ENCODE data around the gene ATG2A.

Gene ATG2A

GRCh38 chr11:64857485-64857884 lies 59.5 kb downstream of the ATG2A start:
- no peak for DNase-seq
- H2BK120ac ChIP-seq (ENCODE audit: insufficient read depth, low read length, poor library complexity): no peak overlapping the region
- no peak overlapping the region for H2AFZ ChIP-seq (ENCODE audit: insufficient read depth, low read length, poor library complexity)
- H4K8ac ChIP-seq (ENCODE audit: low read depth, low read length): no peak overlapping the region
- no peak overlapping the region for H4K91ac ChIP-seq (ENCODE audit: low read depth, low read length)
- H3K27me3 ChIP-seq (ENCODE audit: insufficient read depth, low read length): no peaks in the 10 kb centered on the region
- H2BK5ac ChIP-seq (ENCODE audit: low read depth, low read length, poor library complexity): no peak overlapping the region
- peaks cover 41 to 49% of the 10 kb centered on the region in 2 experiments for H3K36me3 ChIP-seq (ENCODE audit: control insufficient read depth in 1 of 2, insufficient read depth in 2 of 2, low read length in 2 of 2)
- H3K79me1 ChIP-seq (ENCODE audit: low read length): peaks cover 12% of the 10 kb centered on the region
- no peak overlapping the region for H3K4me3 ChIP-seq (ENCODE audit: low read depth, low read length)
- peaks cover 24 to 25% of the 10 kb centered on the region in 2 experiments for H3K4me1 ChIP-seq (ENCODE audit: control insufficient read depth in 1 of 2, insufficient read depth in 2 of 2, low read length in 2 of 2)
- no peak overlapping the region for H3K18ac ChIP-seq (ENCODE audit: low read length)
- no peak overlapping the region for H2AK5ac ChIP-seq (ENCODE audit: low read length)
- peaks cover 2% of the 10 kb centered on the region for H3K79me2 ChIP-seq (ENCODE audit: control insufficient read depth, insufficient read depth, low read length, poor library complexity)
- no peak overlapping the region for H3K4me2 ChIP-seq (ENCODE audit: low read length)
- H3K23ac ChIP-seq (ENCODE audit: low read length): no peak overlapping the region
- H3K9ac ChIP-seq (ENCODE audit: low read length): no peak overlapping the region
- H4K12ac ChIP-seq (ENCODE audit: low read depth, low read length): no peak overlapping the region
- H3K4ac ChIP-seq (ENCODE audit: low read depth, low read length): no peak overlapping the region
- H3K14ac ChIP-seq (ENCODE audit: low read length): no peak overlapping the region
- no peak overlapping the region for H2BK12ac ChIP-seq (ENCODE audit: low read length)
- WGBS (ENCODE audit: extremely low coverage, insufficient coverage, insufficient read length): no CpG with 5 or more reads among the region's 6 CpGs
- H3K27ac ChIP-seq (ENCODE audit: low read depth, low read length): no peak overlapping the region
- peaks cover 2% of the 10 kb centered on the region for H3K9me3 ChIP-seq (ENCODE audit: insufficient read depth, low read depth, low read length)

- Histone ChIP-seq H2BK120ac (ENCODE audit: insufficient read depth, low read length, poor library complexity) (no peak overlapping the region), H3K18ac (ENCODE audit: low read length) (no peak overlapping the region), H3K27me3 (ENCODE audit: insufficient read depth, low read length) (no peaks in the 10 kb centered on the region), H3K14ac (ENCODE audit: low read length) (no peak overlapping the region), H4K91ac (ENCODE audit: low read depth, low read length) (peak overlapping the region; percentile 16), H3K9me3 (ENCODE audit: insufficient read depth, low read depth, low read length) (peaks cover 2% of the 10 kb centered on the region), H3K79me1 (ENCODE audit: low read length) (peaks cover 12% of the 10 kb centered on the region), H3K4ac (ENCODE audit: low read depth, low read length) (no peak overlapping the region), H3K23ac (ENCODE audit: low read length) (no peak overlapping the region), H2BK5ac (ENCODE audit: low read depth, low read length, poor library complexity) (no peak overlapping the region), H3K27ac (ENCODE audit: low read depth, low read length) (peak overlapping the region; percentile 35), H3K4me2 (ENCODE audit: low read length) (peak overlapping the region; percentile 19), H2AK5ac (ENCODE audit: low read length) (no peak overlapping the region), H4K12ac (ENCODE audit: low read depth, low read length) (no peak overlapping the region), H3K9ac (ENCODE audit: low read length) (no peak overlapping the region), H3K79me2 (ENCODE audit: control insufficient read depth, insufficient read depth, low read length, poor library complexity) (peaks cover 2% of the 10 kb centered on the region), H2BK12ac (ENCODE audit: low read length) (peak overlapping the region; percentile 35), H2AFZ (ENCODE audit: insufficient read depth, low read length, poor library complexity) (no peak overlapping the region), H3K4me3 (ENCODE audit: low read depth, low read length) (no peak overlapping the region), H4K8ac (ENCODE audit: low read depth, low read length) (no peak overlapping the region), H3K4me1 (ENCODE audit: control insufficient read depth in 1 of 2, insufficient read depth in 2 of 2, low read length in 2 of 2) (peaks cover 24 to 25% of the 10 kb centered on the region in 2 experiments), H3K36me3 (ENCODE audit: control insufficient read depth in 1 of 2, insufficient read depth in 2 of 2, low read length in 2 of 2) (peaks cover 47 to 52% of the 10 kb centered on the region in 2 experiments)
- no CpG with 5 or more reads among the region's 20 CpGs for WGBS (ENCODE audit: extremely low coverage, insufficient coverage, insufficient read length)
- DNase-seq: peak; percentile 96 to 99
Measured at GRCh38 chr11:64856382-64857227, 60.4 kb downstream of the ATG2A start.

DNA sequence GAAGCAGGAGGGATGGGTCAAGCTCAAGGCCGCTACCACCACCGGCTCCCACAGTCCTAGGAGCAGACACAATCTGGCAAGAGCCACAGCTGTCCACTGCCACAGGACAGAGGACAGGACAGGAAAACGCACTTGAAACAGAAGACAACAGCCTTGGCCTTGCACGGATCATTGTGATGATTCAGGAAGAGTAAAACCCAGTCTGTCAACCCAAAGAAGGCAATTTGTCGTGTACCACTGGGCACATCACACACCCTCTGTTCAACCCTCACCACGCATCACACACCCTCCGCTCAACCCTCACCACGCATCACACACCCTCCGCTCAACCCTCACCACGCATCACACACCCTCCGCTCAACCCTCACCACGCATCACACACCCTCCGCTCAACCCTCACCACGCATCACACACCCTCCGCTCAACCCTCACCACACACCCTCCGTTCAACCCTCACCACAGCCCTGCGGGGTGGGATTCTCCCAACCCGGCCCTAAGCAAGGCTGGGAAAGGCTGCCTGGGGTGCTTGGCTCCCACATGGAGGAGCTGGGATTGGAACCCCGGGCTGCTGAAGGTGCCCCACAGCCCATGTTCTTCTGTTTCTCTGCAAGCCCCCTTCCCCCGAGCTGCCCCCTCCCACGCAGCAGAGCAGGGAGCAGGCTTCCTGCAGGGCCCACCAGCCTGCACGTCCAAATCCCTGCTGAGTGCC lies 61.3 kb downstream of the ATG2A start:
- Histone ChIP-seq H2AFZ (ENCODE audit: insufficient read depth, low read length, poor library complexity) (no peak overlapping the region), H2BK12ac (ENCODE audit: low read length) (peak overlapping the region; percentile 5), H3K9me3 (ENCODE audit: insufficient read depth, low read depth, low read length) (peaks cover 2% of the 10 kb centered on the region), H4K8ac (ENCODE audit: low read depth, low read length) (no peak overlapping the region), H3K14ac (ENCODE audit: low read length) (peak overlapping the region; percentile 1), H3K36me3 (ENCODE audit: control insufficient read depth in 1 of 2, insufficient read depth in 2 of 2, low read length in 2 of 2) (peaks cover 47 to 52% of the 10 kb centered on the region in 2 experiments), H3K4ac (ENCODE audit: low read depth, low read length) (no peak overlapping the region), H3K79me2 (ENCODE audit: control insufficient read depth, insufficient read depth, low read length, poor library complexity) (peaks cover 2% of the 10 kb centered on the region), H3K23ac (ENCODE audit: low read length) (no peak overlapping the region), H4K91ac (ENCODE audit: low read depth, low read length) (peak overlapping the region; percentile 23), H3K9ac (ENCODE audit: low read length) (no peak overlapping the region), H3K4me3 (ENCODE audit: low read depth, low read length) (no peak overlapping the region), H3K79me1 (ENCODE audit: low read length) (peaks cover 12% of the 10 kb centered on the region), H2BK120ac (ENCODE audit: insufficient read depth, low read length, poor library complexity) (no peak overlapping the region), H3K27me3 (ENCODE audit: insufficient read depth, low read length) (no peaks in the 10 kb centered on the region), H2BK5ac (ENCODE audit: low read depth, low read length, poor library complexity) (no peak overlapping the region), H4K12ac (ENCODE audit: low read depth, low read length) (no peak overlapping the region), H2AK5ac (ENCODE audit: low read length) (no peak overlapping the region), H3K4me1 (ENCODE audit: control insufficient read depth in 1 of 2, insufficient read depth in 2 of 2, low read length in 2 of 2) (peaks cover 24 to 25% of the 10 kb centered on the region in 2 experiments), H3K4me2 (ENCODE audit: low read length) (no peak overlapping the region), H3K18ac (ENCODE audit: low read length) (peak overlapping the region; percentile 17), H3K27ac (ENCODE audit: low read depth, low read length) (peak overlapping the region; percentile 13)
- WGBS (ENCODE audit: extremely low coverage, insufficient coverage, insufficient read length): 100% methylated on average over 4 of the region's 22 CpGs
- DNase-seq: no peak

- Histone ChIP-seq H2BK120ac (ENCODE audit: insufficient read depth, low read length, poor library complexity) (no peak overlapping the region), H2BK12ac (ENCODE audit: low read length) (peak overlapping the region; percentile 20), H3K4me3 (ENCODE audit: low read depth, low read length) (no peak overlapping the region), H3K9me3 (ENCODE audit: insufficient read depth, low read depth, low read length) (peaks cover 2% of the 10 kb centered on the region), H3K14ac (ENCODE audit: low read length) (peak overlapping the region; percentile 35), H4K8ac (ENCODE audit: low read depth, low read length) (peak overlapping the region; percentile 2), H3K9ac (ENCODE audit: low read length) (no peak overlapping the region), H3K23ac (ENCODE audit: low read length) (no peak overlapping the region), H3K79me1 (ENCODE audit: low read length) (peaks cover 12% of the 10 kb centered on the region), H3K4me1 (ENCODE audit: control insufficient read depth in 1 of 2, insufficient read depth in 2 of 2, low read length in 2 of 2) (peaks cover 24 to 25% of the 10 kb centered on the region in 2 experiments), H3K4me2 (ENCODE audit: low read length) (peak overlapping the region; percentile 8), H4K12ac (ENCODE audit: low read depth, low read length) (no peak overlapping the region), H4K91ac (ENCODE audit: low read depth, low read length) (peak overlapping the region; percentile 30), H3K18ac (ENCODE audit: low read length) (peak overlapping the region; percentile 20), H2AK5ac (ENCODE audit: low read length) (peak overlapping the region; percentile 26), H3K36me3 (ENCODE audit: control insufficient read depth in 1 of 2, insufficient read depth in 2 of 2, low read length in 2 of 2) (peaks cover 40 to 47% of the 10 kb centered on the region in 2 experiments), H2BK5ac (ENCODE audit: low read depth, low read length, poor library complexity) (peak overlapping the region; percentile 2), H3K27me3 (ENCODE audit: insufficient read depth, low read length) (no peaks in the 10 kb centered on the region), H3K79me2 (ENCODE audit: control insufficient read depth, insufficient read depth, low read length, poor library complexity) (peaks cover 2% of the 10 kb centered on the region), H3K4ac (ENCODE audit: low read depth, low read length) (no peak overlapping the region), H3K27ac (ENCODE audit: low read depth, low read length) (peak overlapping the region; percentile 13), H2AFZ (ENCODE audit: insufficient read depth, low read length, poor library complexity) (no peak overlapping the region)
- DNase-seq: peak; percentile 94 to 97
- WGBS (ENCODE audit: extremely low coverage, insufficient coverage, insufficient read length): no CpG with 5 or more reads among the region's 45 CpGs
Measured at GRCh38 chr11:64854534-64855502, 62.2 kb downstream of the ATG2A start.
